GM18870 (cell line): Measurements from ENCODE around the gene SYT4.

Experiments used
- ATAC-seq: cut with Tn5 transposase; IDR thresholded peaks from one replicate; pipeline ENCODE4 v1.9.1; 2021; ENCODE audit warnings: moderate library complexity; ENCODE audit not compliant: unreplicated experiment

Gene SYT4

GRCh38 chr18:43222501-43222900, 54.8 kb downstream of the SYT4 start:
- no peak for ATAC-seq

- ATAC-seq: no peak
These were observed 56.6 kb downstream of the SYT4 start for GRCh38 chr18:43220691-43221090.
